ENCODE data around the gene CTBP1.

DNA sequence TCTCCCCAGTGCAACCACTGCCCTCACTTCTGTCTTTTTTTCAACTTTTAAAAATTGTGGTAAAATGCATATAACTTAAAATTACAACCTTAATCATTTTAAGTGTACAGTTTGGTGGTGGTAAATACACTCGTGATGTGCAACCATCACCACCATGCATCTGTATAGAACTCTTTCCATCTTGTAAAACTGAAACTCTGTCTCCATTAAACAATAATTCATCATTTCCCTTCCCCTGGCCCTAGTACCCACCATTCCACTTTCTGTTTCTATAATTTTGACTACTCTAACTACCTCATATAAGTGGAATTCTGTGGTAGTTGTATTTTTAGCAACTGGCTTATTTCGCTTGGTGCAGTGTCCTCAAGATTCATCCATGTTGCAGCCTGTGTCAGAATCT is 6.8 kb upstream of the CTBP1 start:
- TF ChIP-seq, protein P1, sequence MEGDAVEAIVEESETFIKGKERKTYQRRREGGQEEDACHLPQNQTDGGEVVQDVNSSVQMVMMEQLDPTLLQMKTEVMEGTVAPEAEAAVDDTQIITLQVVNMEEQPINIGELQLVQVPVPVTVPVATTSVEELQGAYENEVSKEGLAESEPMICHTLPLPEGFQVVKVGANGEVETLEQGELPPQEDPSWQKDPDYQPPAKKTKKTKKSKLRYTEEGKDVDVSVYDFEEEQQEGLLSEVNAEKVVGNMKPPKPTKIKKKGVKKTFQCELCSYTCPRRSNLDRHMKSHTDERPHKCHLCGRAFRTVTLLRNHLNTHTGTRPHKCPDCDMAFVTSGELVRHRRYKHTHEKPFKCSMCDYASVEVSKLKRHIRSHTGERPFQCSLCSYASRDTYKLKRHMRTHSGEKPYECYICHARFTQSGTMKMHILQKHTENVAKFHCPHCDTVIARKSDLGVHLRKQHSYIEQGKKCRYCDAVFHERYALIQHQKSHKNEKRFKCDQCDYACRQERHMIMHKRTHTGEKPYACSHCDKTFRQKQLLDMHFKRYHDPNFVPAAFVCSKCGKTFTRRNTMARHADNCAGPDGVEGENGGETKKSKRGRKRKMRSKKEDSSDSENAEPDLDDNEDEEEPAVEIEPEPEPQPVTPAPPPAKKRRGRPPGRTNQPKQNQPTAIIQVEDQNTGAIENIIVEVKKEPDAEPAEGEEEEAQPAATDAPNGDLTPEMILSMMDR (conservative IDR thresholded peaks at IDR 0.05; ENCODE audit: low read depth, low read length), result no peak
- TF ChIP-seq EZH2 (IDR thresholded peaks at IDR 0.05; ENCODE audit: low read length, unreplicated experiment), result no peak

Data from PC-3 (cell line).